ENCODE data around the gene AGPS. TPM values are rescaled to one million over a fixed set of nuclear protein-coding genes. Genes with fewer than 3 reads are reported as not detected.
A peak's percentile ranks its signal among the peaks of the same experiment; 100 is the strongest.

AGPS gene
- total and polyA plus RNA-seq, 2 of the 13 experiments (the other 11 are each of a cell fraction or from before 2014, with no cell fraction given), result 39.4 to 99.0 TPM

- no peak for TF ChIP-seq LCORL (IDR thresholded peaks at IDR 0.05)
- TF ChIP-seq LCORL (CRISPR knock-in tag; IDR thresholded peaks at IDR 0.05), result no peak
- TF ChIP-seq U2AF1 (optimal IDR thresholded peaks at IDR 0.05; ENCODE audit: low read depth, low read length), result no peak
- TF ChIP-seq FOXO4 (CRISPR knock-in tag; conservative IDR thresholded peaks at IDR 0.05), result no peak
- TF ChIP-seq TFE3 (CRISPR knock-in tag; IDR thresholded peaks at IDR 0.05), result peak; percentile 54; the same call in 1 of the 2 replicates
- TF ChIP-seq ZNF543 (CRISPR knock-in tag; IDR thresholded peaks at IDR 0.05), result no peak
- no peak for TF ChIP-seq ARID2 (CRISPR knock-in tag; IDR thresholded peaks at IDR 0.05; ENCODE audit: borderline replicate concordance)
- TF ChIP-seq HNF4G (IDR thresholded peaks at IDR 0.05; ENCODE audit: borderline replicate concordance, low read depth, low read length), result peak; percentile 78; the same call in 1 of the 2 replicates
- no peak for TF ChIP-seq HNF4G (CRISPR knock-in tag; IDR thresholded peaks at IDR 0.05; ENCODE audit: borderline replicate concordance, low read depth)
- no peak for TF ChIP-seq RERE (CRISPR knock-in tag; IDR thresholded peaks at IDR 0.05; ENCODE audit: low read depth)
- no peak for TF ChIP-seq BRF2 (CRISPR knock-in tag; IDR thresholded peaks at IDR 0.05)
- TF ChIP-seq TCF7 (IDR thresholded peaks at IDR 0.05; ENCODE audit: low read depth), result no peak
- TF ChIP-seq ZNF709 (CRISPR knock-in tag; IDR thresholded peaks at IDR 0.05), result no peak
- peak; percentile 19; the same call in 1 of the 2 replicates for TF ChIP-seq NCOA2 (CRISPR knock-in tag; IDR thresholded peaks at IDR 0.05)
- TF ChIP-seq SOX5 (CRISPR knock-in tag; IDR thresholded peaks at IDR 0.05; ENCODE audit: borderline replicate concordance), result peak; percentile 63; the same call in 1 of the 2 replicates
- peak; percentile 73 for TF ChIP-seq HNF4A (CRISPR knock-in tag; IDR thresholded peaks at IDR 0.05)
- TF ChIP-seq ZFP37 (CRISPR knock-in tag; IDR thresholded peaks at IDR 0.05; ENCODE audit: borderline replicate concordance), result no peak
- TF ChIP-seq MEIS1 (CRISPR knock-in tag; IDR thresholded peaks at IDR 0.05; ENCODE audit: borderline replicate concordance), result no peak
- peak; percentile 48 for TF ChIP-seq PHF5A (CRISPR knock-in tag; IDR thresholded peaks at IDR 0.05; ENCODE audit: low read depth, unreplicated experiment)
- TF ChIP-seq DMAP1 (CRISPR knock-in tag; IDR thresholded peaks at IDR 0.05), result 0 out of 2 replicates have a peak, but pooled peaks have one; percentile 36
- peak; percentile 62 for TF ChIP-seq FOSL2 (CRISPR knock-in tag; IDR thresholded peaks at IDR 0.05)
- TF ChIP-seq ZNF747 (CRISPR knock-in tag; IDR thresholded peaks at IDR 0.05; ENCODE audit: borderline replicate concordance), result no peak
Observed at GRCh38 chr2:177579486-177580036, 187.0 kb downstream of the AGPS start (continued).
